HepG2 (cell line): ENCODE results near the gene TPCN2. TPM values are rescaled to one million over a fixed set of nuclear protein-coding genes. Genes with fewer than 3 reads are reported as not detected.

Experiments used
- ATAC-seq: fragments of 200-7000 bp; cut with Tn5 transposase; 3 replicates; pipeline ENCODE4 v1.9.1; 2020; ENCODE audit warnings: mild to moderate bottlenecking, moderate library complexity
- BruUV-seq: library from RNA; stranded (reverse); fragments of 400-500 nt; replicated peaks from 2 replicates; lab custom pipeline; 2021; lab: Mats Ljungman, UMichigan
- CTCF ChIA-PET: fragments of 300-600 bp; formaldehyde crosslinking; extraction: SDS; loops from one replicate; lab custom pipeline; 2021; ENCODE audit warnings: low total read pairs, inconsistent platforms, low intra/inter-chr PET ratio; lab: Yijun Ruan, JAX
- POLR2A ChIA-PET: fragments of 350-600 bp; sonication (Branson Sonifier 250); formaldehyde crosslinking; loops from one replicate; lab custom pipeline; 2020; ENCODE audit warnings: antibody characterized with exemption, inconsistent platforms; lab: Yijun Ruan, JAX
- DNase-seq: peaks from one replicate; pipeline ENCODE4 v3.0.0-alpha.2; 2015; ENCODE audit warnings: low spot score
- FAIRE-seq: peaks from 3 replicates; lab custom pipeline; 2011; peaks lifted over from hg19 to GRCh38; lab: Jason Lieb, UNC
- H2AFZ ChIP-seq: one replicate; pipeline ENCODE4 v1.6.1; 2011; ENCODE audit warnings: low read length, inconsistent platforms
- H3K27ac ChIP-seq: fragments of 300-600 bp; 3 replicates; pipeline ENCODE4 v1.8.0; 2011; ENCODE audit warnings: mixed run types, mild to moderate bottlenecking, mixed read lengths, low read length, inconsistent platforms; ENCODE audit not compliant: insufficient read depth; ENCODE audit errors: extremely low read length
- H3K27me3 ChIP-seq, 2 experiments: fragments of 200-600 bp in 1 of 2; 2 replicates in 1 of 2; 3 replicates in 1 of 2; pipeline versions ENCODE4 v1.6.0 to v1.8.0; 2011; ENCODE audit warnings: low read length in 2 of 2, mild to moderate bottlenecking in 2 of 2, moderate library complexity in 2 of 2, inconsistent platforms in 1 of 2; ENCODE audit not compliant: insufficient read depth in 2 of 2, control insufficient read depth in 1 of 2
- H3K36me3 ChIP-seq, 2 experiments: fragments of 200-600 bp in 1 of 2; replicated peaks in 1 of 2; 2 replicates in 1 of 2; 3 replicates in 1 of 2; pipeline versions ENCODE4 v1.5.1 to v1.8.0; 2011; ENCODE audit warnings: low read length in 2 of 2, inconsistent platforms in 1 of 2; ENCODE audit not compliant: insufficient read depth in 2 of 2, control insufficient read depth in 1 of 2
- H3K4me1 ChIP-seq: 2 replicates; pipeline ENCODE4 v1.5.1; 2012; ENCODE audit warnings: low read length, inconsistent platforms; ENCODE audit not compliant: insufficient read depth
- H3K4me2 ChIP-seq: 2 replicates; pipeline ENCODE4 v1.6.0; 2011; ENCODE audit warnings: low read depth, low read length, inconsistent platforms
- H3K4me3 ChIP-seq, 3 experiments: fragments of 200-600 bp in 1 of 3; sonication (generic), shearing (Covaris generic) in 1 of 3; replicated peaks in 1 of 3; 2 replicates each; pipeline ENCODE4 v1.5.1; 2011 to 2016; ENCODE audit warnings: low read length in 3 of 3, inconsistent platforms in 2 of 3, low read depth in 2 of 3, mild to moderate bottlenecking in 2 of 3, control low read depth in 1 of 3, mixed read lengths in 1 of 3; ENCODE audit not compliant: insufficient read depth in 1 of 3
- H3K79me2 ChIP-seq: one replicate; pipeline ENCODE4 v1.6.1; 2011; ENCODE audit warnings: low read length, inconsistent platforms; ENCODE audit not compliant: insufficient read depth
- H3K9ac ChIP-seq: 2 replicates; pipeline ENCODE4 v1.6.0; 2011; ENCODE audit warnings: mild to moderate bottlenecking, low read depth, low read length, inconsistent platforms; ENCODE audit not compliant: insufficient read depth
- H3K9me3 ChIP-seq: 2 replicates; pipeline ENCODE4 v1.5.1; 2012; ENCODE audit warnings: mild to moderate bottlenecking, low read length
- H4K20me1 ChIP-seq: 2 replicates; pipeline ENCODE4 v1.6.0; 2011; ENCODE audit warnings: inconsistent platforms, mild to moderate bottlenecking, low read length, moderate library complexity; ENCODE audit not compliant: insufficient read depth
- FOSL1 ChIP-seq: sonication (generic); formaldehyde crosslinking; IDR thresholded peaks from 2 replicates; pipeline ENCODE4 v1.9.0; 2021; ENCODE audit warnings: missing genetic modification reagents, borderline replicate concordance
- MBNL3 ChIP-seq: fragments of 250-450 bp; sonication (Bioruptor Pico); conservative IDR thresholded peaks from 2 replicates; pipeline ENCODE4 v1.8.0; 2022; ENCODE audit warnings: mild to moderate bottlenecking, inconsistent platforms
- RFX3 ChIP-seq: IDR thresholded peaks from 2 replicates; pipeline ENCODE4 v1.6.1; 2016; ENCODE audit warnings: missing biosample characterization, missing genetic modification reagents
- RNF219 ChIP-seq: sonication (generic); formaldehyde crosslinking; IDR thresholded peaks from 2 replicates; pipeline ENCODE4 v1.5.0; 2020; ENCODE audit warnings: mild to moderate bottlenecking, missing genetic modification reagents
- ZMYM2 ChIP-seq: sonication (generic); formaldehyde crosslinking; IDR thresholded peaks from 2 replicates; pipeline ENCODE4 v1.8.0; 2022; ENCODE audit warnings: mild to moderate bottlenecking, missing genetic modification reagents
- ZNF253 ChIP-seq: sonication (generic); formaldehyde crosslinking; IDR thresholded peaks from 2 replicates; pipeline ENCODE4 v1.8.0; 2022; ENCODE audit warnings: mild to moderate bottlenecking, missing genetic modification reagents, borderline replicate concordance
- ZNF3 ChIP-seq: IDR thresholded peaks from 2 replicates; pipeline ENCODE4 v1.7.0; 2017; ENCODE audit warnings: inconsistent platforms
- ZNF362 ChIP-seq: sonication (generic); formaldehyde crosslinking; IDR thresholded peaks from 2 replicates; pipeline ENCODE4 v1.4.0; 2020; ENCODE audit warnings: missing genetic modification reagents, mild to moderate bottlenecking, borderline replicate concordance
- ZNF674 ChIP-seq: sonication (generic); formaldehyde crosslinking; IDR thresholded peaks from 2 replicates; pipeline ENCODE4 v1.5.0; 2020; ENCODE audit warnings: low read depth, mild to moderate bottlenecking, missing genetic modification reagents
- WGBS: methylation state at CpG from one replicate; pipeline ENCODE4 v1.1.6; 2017; ENCODE audit warnings: low lambda C conversion rate; 5-methylcytosine and 5-hydroxymethylcytosine counted together
- in situ Hi-C: cut with HindIII; loops from 2 replicates; pipeline ENCODE4 v1.10.0; 2017; ENCODE audit warnings: low pct_unique_long_range_greater_than_20kb; ENCODE audit not compliant: extremely low pct_ligation_motif_present
- intact Hi-C: fragments of 100-400 bp; cut with micrococcal nuclease; formaldehyde crosslinking; loops from one replicate; pipeline ENCODE4 v1.10.0; 2022; ENCODE audit not compliant: unreplicated experiment
- polyA plus RNA-seq, 8 experiments: library from polyadenylated mRNA; depleted of rRNA in 3 of 8; stranded (reverse) in 7 of 8; unstranded in 1 of 8; fragments of >200 nt; fragmentation: Illumina TruSeq in 4 of 8; extraction: Trizol in 4 of 8; gene quantifications; 2 replicates each; pipeline versions ENCODE4 v1.2.1 to v1.2.3, GENCODE V29; 2011 to 2016; ENCODE audit warnings: low read depth in 4 of 8, missing spikeins in 1 of 8, mixed read lengths in 1 of 8; ENCODE audit not compliant: insufficient read depth in 1 of 8
- total RNA-seq, 5 experiments: library from RNA; depleted of rRNA; stranded (reverse); fragments of >200 nt; fragmentation: Illumina TruSeq; extraction: Trizol; gene quantifications; 2 replicates each; pipeline ENCODE4 v1.2.3, GENCODE V29; 2016; ENCODE audit warnings: low read depth in 1 of 5
- TF ChIP-seq, protein P1 (sequence below): sonication (generic); IDR thresholded peaks from 2 replicates; pipeline ENCODE4 v1.6.1; 2016; ENCODE audit warnings: low read depth, borderline replicate concordance
- TF ChIP-seq, protein P2 (sequence below): sonication (generic); formaldehyde crosslinking; IDR thresholded peaks from 2 replicates; pipeline ENCODE4 v1.8.1; 2023; ENCODE audit warnings: mild to moderate bottlenecking, moderate library complexity, missing genetic modification reagents

TPCN2 gene
- total and polyA plus RNA-seq, 2 of the 13 experiments (the other 11 are each of a cell fraction or from before 2014, with no cell fraction given) = 5.6 to 5.9 TPM

DNA sequence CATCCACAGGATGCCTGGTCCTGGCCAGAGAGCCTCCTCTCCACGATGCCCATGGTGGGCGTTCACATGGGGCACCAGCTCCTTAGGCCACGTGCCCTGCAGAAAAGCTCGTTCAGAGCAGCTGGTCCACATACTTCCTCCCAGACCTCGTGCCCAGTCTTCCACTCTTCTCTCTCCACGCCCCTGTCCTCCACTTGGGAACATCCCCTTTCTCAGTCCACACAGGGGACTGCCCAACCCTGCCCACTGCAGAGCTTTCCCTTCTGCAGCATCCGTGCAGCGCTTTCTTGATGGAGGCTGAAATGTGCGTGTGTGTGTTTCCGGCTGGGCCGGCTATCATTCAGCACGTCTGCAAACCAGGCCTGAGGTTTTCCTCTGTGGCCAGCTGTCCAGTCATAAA lies 11.3 kb downstream of the TPCN2 start:
- H3K4me2 ChIP-seq = no peak overlapping the region
- no peaks in the 10 kb centered on the region for H3K9me3 ChIP-seq
- intact Hi-C loops = no loop called here
- no peak overlapping the region for H3K27ac ChIP-seq
- peaks cover 5% of the 10 kb centered on the region; the same call in 1 of the 2 replicates for H4K20me1 ChIP-seq
- POLR2A ChIA-PET = no interaction called here
- H3K27me3 ChIP-seq = no peaks in the 10 kb centered on the region
- no peak for FAIRE-seq
- ATAC-seq = no peak
- H3K36me3 ChIP-seq = peaks cover 7 to 9% of the 10 kb centered on the region in 2 experiments; a peak in 3 of 5 replicates
- H2AFZ ChIP-seq = no peak overlapping the region
- WGBS = 98% methylated on average over 10 of the region's 12 CpGs
- no TSS peak for BruUV-seq
- peaks cover 6% of the 10 kb centered on the region for H3K4me1 ChIP-seq
- no peak overlapping the region for H3K9ac ChIP-seq
- CTCF ChIA-PET = no interaction called here
- H3K79me2 ChIP-seq = no peaks in the 10 kb centered on the region
- in situ Hi-C loops = no loop called here
- no peak overlapping the region for H3K4me3 ChIP-seq
- no peak for DNase-seq
- TF ChIP-seq ZNF362 (no peak), ZNF674 (CRISPR knock-in tag) (no peak), RFX3 (CRISPR knock-in tag) (no peak), ZNF253 (no peak), ZNF3 (CRISPR knock-in tag) (no peak), ZMYM2 (no peak), RNF219 (CRISPR knock-in tag) (no peak), FOSL1 (no peak), MBNL3 (CRISPR knock-in tag) (no peak)
- TF ChIP-seq, protein P1, sequence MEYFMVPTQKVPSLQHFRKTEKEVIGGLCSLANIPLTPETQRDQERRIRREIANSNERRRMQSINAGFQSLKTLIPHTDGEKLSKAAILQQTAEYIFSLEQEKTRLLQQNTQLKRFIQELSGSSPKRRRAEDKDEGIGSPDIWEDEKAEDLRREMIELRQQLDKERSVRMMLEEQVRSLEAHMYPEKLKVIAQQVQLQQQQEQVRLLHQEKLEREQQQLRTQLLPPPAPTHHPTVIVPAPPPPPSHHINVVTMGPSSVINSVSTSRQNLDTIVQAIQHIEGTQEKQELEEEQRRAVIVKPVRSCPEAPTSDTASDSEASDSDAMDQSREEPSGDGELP = no peak
- TF ChIP-seq, protein P2, sequence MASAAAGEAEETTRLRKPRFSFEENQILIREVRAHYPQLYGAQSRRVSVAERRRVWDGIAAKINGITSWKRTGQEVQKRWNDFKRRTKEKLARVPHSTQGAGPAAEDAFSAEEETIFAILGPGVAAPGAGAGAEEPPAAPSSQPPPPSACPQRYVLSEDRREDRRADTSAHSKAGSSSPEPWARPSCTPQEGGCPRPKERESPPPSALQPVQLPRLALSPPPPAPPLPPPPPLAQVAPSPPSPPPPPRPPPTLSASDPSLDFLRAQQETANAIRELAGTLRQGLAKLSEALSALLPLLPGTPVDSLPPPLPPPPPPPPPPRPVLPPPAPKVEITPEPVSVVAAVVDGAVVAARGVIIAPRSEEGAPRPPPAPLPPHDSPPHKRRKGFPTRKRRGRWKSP = no peak
